Measurements from ENCODE around the gene ZRANB2.

- no peak for TF ChIP-seq CTCF (IDR thresholded peaks at IDR 0.05)
- no peak for TF ChIP-seq EP300 (IDR thresholded peaks at IDR 0.05)
- no peak for TF ChIP-seq POLR2AphosphoS5 (IDR thresholded peaks at IDR 0.05)
- no peak for TF ChIP-seq POLR2A (IDR thresholded peaks at IDR 0.05)
Observed at GRCh38 chr1:71045463-71046028, 35.3 kb downstream of the ZRANB2 start.

Measured in sigmoid colon (tissue), 4 donors.